ENCODE data around the gene SEMA3C. TPM values are rescaled to one million over a fixed set of nuclear protein-coding genes. Genes with fewer than 3 reads are reported as not detected.

Gene SEMA3C
- total and polyA plus RNA-seq, 2 experiments from 2014 or later = 34.8 to 134 TPM

GRCh38 chr7:80735330-80735729 lies 183.5 kb downstream of the SEMA3C start:
- Histone ChIP-seq H2AFZ (no peak overlapping the region), H3K27me3 (no peaks in the 10 kb centered on the region), H3K27ac (no peak overlapping the region), H3K9me2 (replicated peaks; ENCODE audit: insufficient read depth) (no peaks in the 10 kb centered on the region), H3K4me2 (no peak overlapping the region), H4K20me1 (ENCODE audit: insufficient read depth, poor library complexity, severe bottlenecking) (no peaks in the 10 kb centered on the region), H3K4me1 (ENCODE audit: insufficient read depth) (no peaks in the 10 kb centered on the region), H3K4me3 (no peak overlapping the region), H3K79me2 (no peaks in the 10 kb centered on the region), H3K9me3 (ENCODE audit: low read depth) (no peaks in the 10 kb centered on the region), H3K36me3 (replicated peaks; ENCODE audit: insufficient read depth, low read depth) (no peaks in the 10 kb centered on the region)
- WGBS (ENCODE audit: low lambda C conversion rate, missing lambda C conversion rate) = 94% methylated on average over 12 of the region's 12 CpGs
- no peak for DNase-seq (ENCODE audit: low spot score)
- TF ChIP-seq, protein P1, sequence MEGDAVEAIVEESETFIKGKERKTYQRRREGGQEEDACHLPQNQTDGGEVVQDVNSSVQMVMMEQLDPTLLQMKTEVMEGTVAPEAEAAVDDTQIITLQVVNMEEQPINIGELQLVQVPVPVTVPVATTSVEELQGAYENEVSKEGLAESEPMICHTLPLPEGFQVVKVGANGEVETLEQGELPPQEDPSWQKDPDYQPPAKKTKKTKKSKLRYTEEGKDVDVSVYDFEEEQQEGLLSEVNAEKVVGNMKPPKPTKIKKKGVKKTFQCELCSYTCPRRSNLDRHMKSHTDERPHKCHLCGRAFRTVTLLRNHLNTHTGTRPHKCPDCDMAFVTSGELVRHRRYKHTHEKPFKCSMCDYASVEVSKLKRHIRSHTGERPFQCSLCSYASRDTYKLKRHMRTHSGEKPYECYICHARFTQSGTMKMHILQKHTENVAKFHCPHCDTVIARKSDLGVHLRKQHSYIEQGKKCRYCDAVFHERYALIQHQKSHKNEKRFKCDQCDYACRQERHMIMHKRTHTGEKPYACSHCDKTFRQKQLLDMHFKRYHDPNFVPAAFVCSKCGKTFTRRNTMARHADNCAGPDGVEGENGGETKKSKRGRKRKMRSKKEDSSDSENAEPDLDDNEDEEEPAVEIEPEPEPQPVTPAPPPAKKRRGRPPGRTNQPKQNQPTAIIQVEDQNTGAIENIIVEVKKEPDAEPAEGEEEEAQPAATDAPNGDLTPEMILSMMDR (IDR thresholded peaks at IDR 0.05; ENCODE audit: poor library complexity) = no peak
- TF ChIP-seq EZH2 (IDR thresholded peaks at IDR 0.05; ENCODE audit: borderline replicate concordance) = no peak
- no peak for TF ChIP-seq EZH2phosphoT487 (IDR thresholded peaks at IDR 0.05; ENCODE audit: low read depth, severe bottlenecking, unreplicated experiment)

DNA sequence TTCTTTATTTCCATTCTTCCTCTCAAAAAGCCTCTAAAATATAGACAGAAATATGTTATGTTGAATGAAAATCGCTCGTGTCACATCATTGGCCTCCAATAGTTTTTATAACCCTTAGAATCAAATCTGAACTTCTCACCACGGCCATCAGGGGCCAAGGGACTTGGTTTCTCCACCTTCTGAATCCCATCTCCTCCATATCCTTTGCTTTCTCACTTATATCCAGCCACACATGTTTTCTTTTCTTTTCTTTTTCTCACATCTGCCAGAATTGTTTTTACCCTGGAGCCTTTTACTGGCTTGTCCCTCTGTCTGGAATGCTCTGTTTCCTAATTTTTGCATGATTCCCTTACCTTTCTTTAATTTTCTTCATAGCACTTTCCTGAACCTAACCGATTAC lies 184.8 kb downstream of the SEMA3C start:
- H3K27me3 ChIP-seq = no peaks in the 10 kb centered on the region
- H3K4me2 ChIP-seq = no peak overlapping the region
- H3K79me2 ChIP-seq = no peaks in the 10 kb centered on the region
- H3K9me2 ChIP-seq (replicated peaks; ENCODE audit: insufficient read depth) = no peaks in the 10 kb centered on the region
- TF ChIP-seq EZH2phosphoT487 (IDR thresholded peaks at IDR 0.05; ENCODE audit: low read depth, severe bottlenecking, unreplicated experiment) (no peak), EZH2 (IDR thresholded peaks at IDR 0.05; ENCODE audit: borderline replicate concordance) (no peak)
- TF ChIP-seq, protein P1 (IDR thresholded peaks at IDR 0.05; ENCODE audit: poor library complexity) = no peak
- no peaks in the 10 kb centered on the region for H3K36me3 ChIP-seq (replicated peaks; ENCODE audit: insufficient read depth, low read depth)
- no peak overlapping the region for H3K4me3 ChIP-seq
- no peak overlapping the region for H2AFZ ChIP-seq
- no peaks in the 10 kb centered on the region for H3K4me1 ChIP-seq (ENCODE audit: insufficient read depth)
- 92% methylated on average over 4 of the region's 4 CpGs for WGBS (ENCODE audit: low lambda C conversion rate, missing lambda C conversion rate)
- no peaks in the 10 kb centered on the region for H3K9me3 ChIP-seq (ENCODE audit: low read depth)
- H4K20me1 ChIP-seq (ENCODE audit: insufficient read depth, poor library complexity, severe bottlenecking) = no peaks in the 10 kb centered on the region
- no peak overlapping the region for H3K27ac ChIP-seq
- DNase-seq (ENCODE audit: low spot score) = no peak

GRCh38 chr7:80733333-80733915 lies 185.4 kb downstream of the SEMA3C start:
- TF ChIP-seq, protein P1 (IDR thresholded peaks at IDR 0.05; ENCODE audit: poor library complexity) = no peak
- no peak for TF ChIP-seq EZH2 (IDR thresholded peaks at IDR 0.05; ENCODE audit: borderline replicate concordance)
- TF ChIP-seq EZH2phosphoT487 (IDR thresholded peaks at IDR 0.05; ENCODE audit: low read depth, severe bottlenecking, unreplicated experiment) = no peak
- no peak overlapping the region for H3K4me2 ChIP-seq
- H3K9me2 ChIP-seq (replicated peaks; ENCODE audit: insufficient read depth) = no peaks in the 10 kb centered on the region
- no peak overlapping the region for H3K27ac ChIP-seq
- H3K9me3 ChIP-seq (ENCODE audit: low read depth) = no peaks in the 10 kb centered on the region
- H4K20me1 ChIP-seq (ENCODE audit: insufficient read depth, poor library complexity, severe bottlenecking) = no peaks in the 10 kb centered on the region
- H3K4me1 ChIP-seq (ENCODE audit: insufficient read depth) = no peaks in the 10 kb centered on the region
- no peak overlapping the region for H3K4me3 ChIP-seq
- WGBS (ENCODE audit: low lambda C conversion rate, missing lambda C conversion rate) = 49% methylated on average over 3 of the region's 3 CpGs
- H3K36me3 ChIP-seq (replicated peaks; ENCODE audit: insufficient read depth, low read depth) = no peaks in the 10 kb centered on the region
- no peaks in the 10 kb centered on the region for H3K27me3 ChIP-seq
- DNase-seq (ENCODE audit: low spot score) = no peak
- H2AFZ ChIP-seq = no peak overlapping the region
- H3K79me2 ChIP-seq = no peaks in the 10 kb centered on the region
